GM23338 (cell line): ENCODE results near the gene YBX1.

Experiments
- CREB1 ChIP-seq: fragments of 250-450 bp; sonication (Bioruptor Pico); IDR thresholded peaks from 2 replicates; pipeline ENCODE4 v1.5.0; 2020; ENCODE audit warnings: low read depth, mild to moderate bottlenecking, moderate library complexity
- EZH2 ChIP-seq: fragments of 200-600 bp; sonication (generic); IDR thresholded peaks from one replicate; pipeline ENCODE4 v1.8.0; 2017; ENCODE audit warnings: antibody characterized with exemption, mild to moderate bottlenecking, low read depth; ENCODE audit not compliant: unreplicated experiment
- EZH2phosphoT487 ChIP-seq: fragments of 200-600 bp; sonication (generic); IDR thresholded peaks from one replicate; pipeline ENCODE4 v1.8.1; 2018; ENCODE audit warnings: antibody characterized with exemption; ENCODE audit not compliant: unreplicated experiment
- POLR2AphosphoS5 ChIP-seq: IDR thresholded peaks from 2 replicates; pipeline ENCODE4 v1.6.1; 2016; ENCODE audit warnings: antibody characterized with exemption, low read depth
- ZNF331 ChIP-seq: fragments of 250-450 bp; sonication (Bioruptor Pico); IDR thresholded peaks from 2 replicates; pipeline ENCODE4 v1.5.0; 2020; ENCODE audit warnings: low read depth, mild to moderate bottlenecking, moderate library complexity
- TF ChIP-seq, protein P1 (sequence below), 2 experiments: fragments of 200-600 bp in 1 of 2; sonication (generic) in 1 of 2; conservative IDR thresholded peaks; 2 replicates each; pipeline versions ENCODE4 v1.5.1 to v1.6.1; 2016 to 2017; ENCODE audit warnings: antibody characterized with exemption in 2 of 2, low read depth in 2 of 2, mild to moderate bottlenecking in 2 of 2, moderate library complexity in 1 of 2
- TF ChIP-seq, protein P2 (sequence below): IDR thresholded peaks from one replicate; pipeline ENCODE4 v1.6.1; 2018; ENCODE audit warnings: antibody characterized with exemption; ENCODE audit not compliant: unreplicated experiment

DNA sequence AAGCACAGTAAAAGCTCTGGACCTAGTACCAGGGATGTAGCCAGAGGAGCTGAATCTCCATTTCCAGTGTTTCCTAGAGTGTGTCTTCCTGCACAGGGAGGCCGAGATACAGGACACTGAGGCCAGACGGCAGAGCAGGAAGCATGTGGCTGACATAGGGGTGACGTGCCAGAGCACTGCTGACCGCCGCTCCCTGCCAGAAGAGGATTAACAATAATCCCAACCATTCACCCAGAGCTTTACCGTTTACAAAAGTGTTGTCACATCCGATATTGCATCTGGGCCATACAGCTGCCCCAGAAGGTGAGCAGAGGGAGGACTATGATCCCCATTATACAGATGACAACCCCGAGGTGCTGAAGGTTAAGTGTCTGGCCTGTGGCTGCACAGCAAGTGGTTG lies 63.6 kb downstream of the YBX1 start:
- TF ChIP-seq, protein P1, sequence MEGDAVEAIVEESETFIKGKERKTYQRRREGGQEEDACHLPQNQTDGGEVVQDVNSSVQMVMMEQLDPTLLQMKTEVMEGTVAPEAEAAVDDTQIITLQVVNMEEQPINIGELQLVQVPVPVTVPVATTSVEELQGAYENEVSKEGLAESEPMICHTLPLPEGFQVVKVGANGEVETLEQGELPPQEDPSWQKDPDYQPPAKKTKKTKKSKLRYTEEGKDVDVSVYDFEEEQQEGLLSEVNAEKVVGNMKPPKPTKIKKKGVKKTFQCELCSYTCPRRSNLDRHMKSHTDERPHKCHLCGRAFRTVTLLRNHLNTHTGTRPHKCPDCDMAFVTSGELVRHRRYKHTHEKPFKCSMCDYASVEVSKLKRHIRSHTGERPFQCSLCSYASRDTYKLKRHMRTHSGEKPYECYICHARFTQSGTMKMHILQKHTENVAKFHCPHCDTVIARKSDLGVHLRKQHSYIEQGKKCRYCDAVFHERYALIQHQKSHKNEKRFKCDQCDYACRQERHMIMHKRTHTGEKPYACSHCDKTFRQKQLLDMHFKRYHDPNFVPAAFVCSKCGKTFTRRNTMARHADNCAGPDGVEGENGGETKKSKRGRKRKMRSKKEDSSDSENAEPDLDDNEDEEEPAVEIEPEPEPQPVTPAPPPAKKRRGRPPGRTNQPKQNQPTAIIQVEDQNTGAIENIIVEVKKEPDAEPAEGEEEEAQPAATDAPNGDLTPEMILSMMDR (conservative IDR thresholded peaks at IDR 0.05; ENCODE audit: low read depth in 2 of 2), result no peak
- no peak for TF ChIP-seq CREB1 (CRISPR knock-in tag)
- TF ChIP-seq EZH2, result no peak
- TF ChIP-seq POLR2AphosphoS5, result no peak
- TF ChIP-seq, protein P2, sequence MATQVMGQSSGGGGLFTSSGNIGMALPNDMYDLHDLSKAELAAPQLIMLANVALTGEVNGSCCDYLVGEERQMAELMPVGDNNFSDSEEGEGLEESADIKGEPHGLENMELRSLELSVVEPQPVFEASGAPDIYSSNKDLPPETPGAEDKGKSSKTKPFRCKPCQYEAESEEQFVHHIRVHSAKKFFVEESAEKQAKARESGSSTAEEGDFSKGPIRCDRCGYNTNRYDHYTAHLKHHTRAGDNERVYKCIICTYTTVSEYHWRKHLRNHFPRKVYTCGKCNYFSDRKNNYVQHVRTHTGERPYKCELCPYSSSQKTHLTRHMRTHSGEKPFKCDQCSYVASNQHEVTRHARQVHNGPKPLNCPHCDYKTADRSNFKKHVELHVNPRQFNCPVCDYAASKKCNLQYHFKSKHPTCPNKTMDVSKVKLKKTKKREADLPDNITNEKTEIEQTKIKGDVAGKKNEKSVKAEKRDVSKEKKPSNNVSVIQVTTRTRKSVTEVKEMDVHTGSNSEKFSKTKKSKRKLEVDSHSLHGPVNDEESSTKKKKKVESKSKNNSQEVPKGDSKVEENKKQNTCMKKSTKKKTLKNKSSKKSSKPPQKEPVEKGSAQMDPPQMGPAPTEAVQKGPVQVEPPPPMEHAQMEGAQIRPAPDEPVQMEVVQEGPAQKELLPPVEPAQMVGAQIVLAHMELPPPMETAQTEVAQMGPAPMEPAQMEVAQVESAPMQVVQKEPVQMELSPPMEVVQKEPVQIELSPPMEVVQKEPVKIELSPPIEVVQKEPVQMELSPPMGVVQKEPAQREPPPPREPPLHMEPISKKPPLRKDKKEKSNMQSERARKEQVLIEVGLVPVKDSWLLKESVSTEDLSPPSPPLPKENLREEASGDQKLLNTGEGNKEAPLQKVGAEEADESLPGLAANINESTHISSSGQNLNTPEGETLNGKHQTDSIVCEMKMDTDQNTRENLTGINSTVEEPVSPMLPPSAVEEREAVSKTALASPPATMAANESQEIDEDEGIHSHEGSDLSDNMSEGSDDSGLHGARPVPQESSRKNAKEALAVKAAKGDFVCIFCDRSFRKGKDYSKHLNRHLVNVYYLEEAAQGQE, result no peak
- TF ChIP-seq EZH2phosphoT487, result no peak
- no peak for TF ChIP-seq ZNF331 (CRISPR knock-in tag)
